SU-DHL-6 (cell line): ENCODE measurements around the gene ACVR2B.

Source experiments
- CTCF ChIP-seq: fragments of 200-600 bp; sonication (generic); IDR thresholded peaks from one replicate; pipeline ENCODE4 v1.5.1; 2017; ENCODE audit warnings: antibody characterized with exemption, mild to moderate bottlenecking, low read length, moderate library complexity; ENCODE audit not compliant: insufficient read depth, poor library complexity, severe bottlenecking
- EZH2phosphoT487 ChIP-seq: fragments of 200-600 bp; sonication (generic), shearing (Covaris generic); conservative IDR thresholded peaks from 2 replicates; pipeline ENCODE4 v1.6.1; 2018; ENCODE audit warnings: mild to moderate bottlenecking, antibody characterized with exemption, low read length, moderate library complexity, mixed read lengths

- TF ChIP-seq CTCF: no peak
- TF ChIP-seq EZH2phosphoT487: no peak
Observed at GRCh38 chr3:38482951-38483350, 29.3 kb downstream of the ACVR2B start.
